Osteoblast (primary cell): ENCODE measurements around the gene ANKH. TPM values are rescaled to one million over a fixed set of nuclear protein-coding genes. Genes with fewer than 3 reads are reported as not detected.

Source experiments
- DNase-seq: peaks from one replicate; pipeline ENCODE4 v3.0.0; 2011; ENCODE audit warnings: low spot score, mixed read lengths; ENCODE audit not compliant: insufficient read length; ENCODE audit errors: missing footprints
- H2AFZ ChIP-seq: 2 replicates; pipeline ENCODE4 v1.6.0; 2011; ENCODE audit warnings: mild to moderate bottlenecking, low read length
- H3K27ac ChIP-seq: 2 replicates; pipeline ENCODE4 v1.5.1; 2011; ENCODE audit warnings: mild to moderate bottlenecking, low read depth, low read length, moderate library complexity
- H3K27me3 ChIP-seq: 2 replicates; pipeline ENCODE4 v1.6.0; 2012; ENCODE audit warnings: mild to moderate bottlenecking, control low read depth, inconsistent platforms, low read length, moderate library complexity; ENCODE audit not compliant: insufficient read depth
- H3K36me3 ChIP-seq: 2 replicates; pipeline ENCODE4 v1.5.1; 2011; ENCODE audit warnings: mild to moderate bottlenecking, low read length, control low read depth, moderate library complexity; ENCODE audit not compliant: insufficient read depth
- H3K4me1 ChIP-seq: 2 replicates; pipeline ENCODE4 v1.5.1; 2011; ENCODE audit warnings: mild to moderate bottlenecking, low read length, control low read depth, moderate library complexity; ENCODE audit not compliant: insufficient read depth
- H3K4me2 ChIP-seq: 2 replicates; pipeline ENCODE4 v1.6.0; 2011; ENCODE audit warnings: mild to moderate bottlenecking, low read length; ENCODE audit not compliant: insufficient read depth
- H3K4me3 ChIP-seq: fragments of 200-600 bp; sonication (generic); 3 replicates; pipeline ENCODE4 v1.5.1; 2012; ENCODE audit warnings: mild to moderate bottlenecking, low read length, inconsistent platforms; ENCODE audit not compliant: insufficient read depth
- H3K79me2 ChIP-seq: 2 replicates; pipeline ENCODE4 v1.6.0; 2012; ENCODE audit warnings: mild to moderate bottlenecking, low read length, control low read depth, inconsistent platforms; ENCODE audit not compliant: insufficient read depth
- H3K9me3 ChIP-seq: 2 replicates; pipeline ENCODE4 v1.5.1; 2011; ENCODE audit warnings: low read depth, low read length, control low read depth
- H4K20me1 ChIP-seq: 2 replicates; pipeline ENCODE4 v1.6.0; 2012; ENCODE audit warnings: mild to moderate bottlenecking, low read length, control low read depth; ENCODE audit not compliant: insufficient read depth
- total RNA-seq: library from RNA; depleted of rRNA; stranded (reverse); fragments of >200 nt; gene quantifications from 2 replicates; pipeline ENCODE4 v1.2.3, GENCODE V29; 2012
- TF ChIP-seq, protein P1 (sequence below): IDR thresholded peaks from 2 replicates; pipeline ENCODE4 v1.5.1; 2011; ENCODE audit warnings: mild to moderate bottlenecking, low read depth, low read length, moderate library complexity; ENCODE audit errors: extremely low read depth

The ANKH gene
- total RNA-seq, 1 donor: 125 TPM

GRCh38 chr5:14765587-14765986 is 106.0 kb downstream of the ANKH start:
- Histone ChIP-seq H2AFZ (no peak overlapping the region), H3K4me1 (no peaks in the 10 kb centered on the region), H3K4me2 (no peak overlapping the region), H3K27me3 (no peaks in the 10 kb centered on the region), H3K9me3 (no peaks in the 10 kb centered on the region), H3K79me2 (peaks cover 47% of the 10 kb centered on the region), H4K20me1 (peaks cover 17% of the 10 kb centered on the region), H3K4me3 (no peak overlapping the region), H3K27ac (no peak overlapping the region), H3K36me3 (peaks cover 60% of the 10 kb centered on the region)
- TF ChIP-seq, protein P1, sequence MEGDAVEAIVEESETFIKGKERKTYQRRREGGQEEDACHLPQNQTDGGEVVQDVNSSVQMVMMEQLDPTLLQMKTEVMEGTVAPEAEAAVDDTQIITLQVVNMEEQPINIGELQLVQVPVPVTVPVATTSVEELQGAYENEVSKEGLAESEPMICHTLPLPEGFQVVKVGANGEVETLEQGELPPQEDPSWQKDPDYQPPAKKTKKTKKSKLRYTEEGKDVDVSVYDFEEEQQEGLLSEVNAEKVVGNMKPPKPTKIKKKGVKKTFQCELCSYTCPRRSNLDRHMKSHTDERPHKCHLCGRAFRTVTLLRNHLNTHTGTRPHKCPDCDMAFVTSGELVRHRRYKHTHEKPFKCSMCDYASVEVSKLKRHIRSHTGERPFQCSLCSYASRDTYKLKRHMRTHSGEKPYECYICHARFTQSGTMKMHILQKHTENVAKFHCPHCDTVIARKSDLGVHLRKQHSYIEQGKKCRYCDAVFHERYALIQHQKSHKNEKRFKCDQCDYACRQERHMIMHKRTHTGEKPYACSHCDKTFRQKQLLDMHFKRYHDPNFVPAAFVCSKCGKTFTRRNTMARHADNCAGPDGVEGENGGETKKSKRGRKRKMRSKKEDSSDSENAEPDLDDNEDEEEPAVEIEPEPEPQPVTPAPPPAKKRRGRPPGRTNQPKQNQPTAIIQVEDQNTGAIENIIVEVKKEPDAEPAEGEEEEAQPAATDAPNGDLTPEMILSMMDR: no peak
- no peak for DNase-seq

- H2AFZ ChIP-seq: no peak overlapping the region
- TF ChIP-seq, protein P1: no peak
- peaks cover 16% of the 10 kb centered on the region for H4K20me1 ChIP-seq
- H3K36me3 ChIP-seq: peaks cover 55% of the 10 kb centered on the region
- no peak overlapping the region for H3K4me2 ChIP-seq
- no peak overlapping the region for H3K27ac ChIP-seq
- H3K4me3 ChIP-seq: no peak overlapping the region
- DNase-seq: no peak
- H3K79me2 ChIP-seq: peaks cover 28% of the 10 kb centered on the region
- H3K4me1 ChIP-seq: no peaks in the 10 kb centered on the region
- no peaks in the 10 kb centered on the region for H3K9me3 ChIP-seq
- no peaks in the 10 kb centered on the region for H3K27me3 ChIP-seq
These were observed 108.9 kb downstream of the ANKH start for GRCh38 chr5:14762549-14763216.

GRCh38 chr5:14760548-14761002 is 111.0 kb downstream of the ANKH start:
- H3K27ac ChIP-seq: no peak overlapping the region
- H2AFZ ChIP-seq: no peak overlapping the region
- TF ChIP-seq, protein P1: no peak
- H3K79me2 ChIP-seq: peaks cover 23% of the 10 kb centered on the region
- no peak overlapping the region for H3K4me2 ChIP-seq
- H3K4me3 ChIP-seq: no peak overlapping the region
- H4K20me1 ChIP-seq: peaks cover 16% of the 10 kb centered on the region
- no peaks in the 10 kb centered on the region for H3K9me3 ChIP-seq
- DNase-seq: no peak
- H3K27me3 ChIP-seq: no peaks in the 10 kb centered on the region
- peaks cover 43% of the 10 kb centered on the region for H3K36me3 ChIP-seq
- no peaks in the 10 kb centered on the region for H3K4me1 ChIP-seq

DNA sequence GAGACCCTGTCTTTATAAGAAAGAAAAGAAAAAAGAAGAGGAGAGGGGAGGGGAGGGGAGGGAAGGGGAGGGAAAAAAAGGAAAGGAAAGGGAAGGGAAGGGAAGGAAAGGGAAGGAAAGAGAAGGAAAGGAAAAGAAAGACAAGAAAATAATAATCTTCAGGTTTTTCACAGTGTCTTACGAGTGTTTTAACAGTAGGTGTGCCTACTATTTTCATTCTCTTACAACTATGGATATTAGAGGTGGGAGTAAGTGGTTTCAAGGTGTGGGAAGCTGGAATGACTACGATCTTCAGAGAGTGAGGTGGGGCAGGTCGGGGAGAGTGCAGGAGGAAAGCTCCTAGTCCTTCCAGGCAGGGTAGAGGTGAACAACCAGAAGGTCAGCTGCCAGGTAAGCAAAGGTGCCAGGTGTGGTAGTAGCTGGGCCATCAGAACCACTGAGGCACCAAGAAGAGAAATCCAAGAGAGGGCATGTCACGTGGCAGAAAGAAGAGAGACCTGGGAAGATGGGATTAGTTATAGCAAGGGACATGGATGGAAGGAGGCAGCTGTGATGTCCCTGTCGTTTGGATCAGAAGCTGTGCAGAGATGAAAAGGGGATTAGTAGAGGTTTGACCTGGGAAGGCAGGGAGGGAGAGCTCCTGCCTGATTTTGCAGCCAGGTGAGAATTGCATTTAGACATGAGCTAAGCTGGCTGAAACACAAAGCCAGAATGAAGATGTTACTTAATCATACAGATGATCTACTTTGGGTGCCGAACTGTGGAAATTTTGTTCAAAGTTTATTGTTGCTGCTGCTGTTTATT is 111.6 kb downstream of the ANKH start:
- H3K4me1 ChIP-seq: no peaks in the 10 kb centered on the region
- DNase-seq: no peak
- no peaks in the 10 kb centered on the region for H3K27me3 ChIP-seq
- peaks cover 17% of the 10 kb centered on the region for H3K79me2 ChIP-seq
- no peak overlapping the region for H3K4me2 ChIP-seq
- no peak overlapping the region for H3K4me3 ChIP-seq
- H3K36me3 ChIP-seq: peaks cover 44% of the 10 kb centered on the region
- H4K20me1 ChIP-seq: peaks cover 16% of the 10 kb centered on the region
- no peaks in the 10 kb centered on the region for H3K9me3 ChIP-seq
- no peak overlapping the region for H2AFZ ChIP-seq
- H3K27ac ChIP-seq: no peak overlapping the region
- TF ChIP-seq, protein P1: no peak
